ENCODE data around the gene MYOZ3. TPM values are rescaled to one million over a fixed set of nuclear protein-coding genes. Genes with fewer than 3 reads are reported as not detected.

The MYOZ3 gene
- total and polyA plus RNA-seq, 2 donors (not counting 1 experiment from before 2014, with no cell fraction given) = 0.04 TPM; not detected in 1

DNA sequence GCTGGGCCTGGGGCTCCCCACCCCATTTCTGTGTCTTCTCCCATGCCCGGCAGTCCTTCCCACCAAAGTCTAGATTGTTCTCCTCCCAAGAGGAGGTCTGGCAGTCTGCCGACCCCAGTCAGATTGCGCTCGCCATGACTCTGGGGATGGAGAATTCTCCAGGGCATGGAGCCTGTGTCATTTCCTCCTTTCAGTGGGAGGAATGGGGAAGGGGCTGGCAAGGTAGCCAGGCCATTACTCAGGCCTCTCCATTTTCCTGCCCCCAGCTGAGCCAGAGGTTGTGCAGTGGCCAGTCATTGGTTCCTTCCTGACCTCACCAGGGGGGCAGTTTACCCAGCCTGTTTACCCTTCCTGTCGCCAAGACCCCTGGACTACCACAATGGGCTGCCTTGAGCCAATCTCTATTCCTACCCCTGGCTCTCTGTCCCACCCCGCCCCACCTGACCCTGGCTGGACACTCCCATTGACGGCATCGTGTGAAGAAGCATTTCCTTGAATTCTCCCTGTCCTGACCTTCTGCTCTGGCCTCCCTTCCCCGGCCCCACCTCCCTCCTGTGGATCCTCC lies 20.0 kb upstream of the MYOZ3 start:
- ChIA-PET CTCF (no interaction called here), POLR2A (no interaction called here)
- no peak overlapping the region for H3K27ac Mint-ChIP-seq
- H3K9me3 Mint-ChIP-seq (ENCODE audit: insufficient read depth) = no peaks in the 10 kb centered on the region
- Histone ChIP-seq H4K20me1 (ENCODE audit: control insufficient read depth, insufficient read depth, low read length, poor library complexity, severe bottlenecking) (peaks cover 17% of the 10 kb centered on the region), H3K79me2 (ENCODE audit: control insufficient read depth, insufficient read depth, low read length) (no peaks in the 10 kb centered on the region), H2AFZ (ENCODE audit: insufficient read depth, low read depth, low read length, poor library complexity, severe bottlenecking) (no peak overlapping the region), H3K36me3 (replicated peaks in 1 of 2; ENCODE audit: control extremely low read depth in 1 of 2, control insufficient read depth in 1 of 2, extremely low read depth in 1 of 2, insufficient read depth in 2 of 2, low read length in 1 of 2) (peaks cover 0 to 5% of the 10 kb centered on the region in 2 experiments), H3K27ac (ENCODE audit: low read length in 2 of 2) (no peak overlapping the region), H3K4me3 (ENCODE audit: control extremely low read depth in 1 of 5, extremely low read depth in 1 of 5, insufficient read depth in 1 of 5, low read depth in 2 of 5, low read length in 4 of 5) (no peak overlapping the region), H3K9me3 (ENCODE audit: control extremely low read depth in 1 of 3, control insufficient read depth in 2 of 3, insufficient read depth in 1 of 3, low read length in 2 of 3) (no peaks in the 10 kb centered on the region), H3K4me1 (ENCODE audit: control insufficient read depth in 2 of 2, insufficient read depth in 2 of 2, low read length in 2 of 2) (no peaks in the 10 kb centered on the region), H3K4me2 (replicated peaks; ENCODE audit: low read depth, low read length, poor library complexity, severe bottlenecking) (no peak overlapping the region), H3K9ac (ENCODE audit: low read length) (no peak overlapping the region), H3K27me3 (replicated peaks in 1 of 4; ENCODE audit: control extremely low read depth in 1 of 4, control insufficient read depth in 3 of 4, insufficient read depth in 4 of 4, low read length in 3 of 4) (no peaks in the 10 kb centered on the region)
- no peak overlapping the region for H3K4me3 Mint-ChIP-seq
- H3K27me3 Mint-ChIP-seq = peaks cover 2% of the 10 kb centered on the region
- TF ChIP-seq, protein P1, sequence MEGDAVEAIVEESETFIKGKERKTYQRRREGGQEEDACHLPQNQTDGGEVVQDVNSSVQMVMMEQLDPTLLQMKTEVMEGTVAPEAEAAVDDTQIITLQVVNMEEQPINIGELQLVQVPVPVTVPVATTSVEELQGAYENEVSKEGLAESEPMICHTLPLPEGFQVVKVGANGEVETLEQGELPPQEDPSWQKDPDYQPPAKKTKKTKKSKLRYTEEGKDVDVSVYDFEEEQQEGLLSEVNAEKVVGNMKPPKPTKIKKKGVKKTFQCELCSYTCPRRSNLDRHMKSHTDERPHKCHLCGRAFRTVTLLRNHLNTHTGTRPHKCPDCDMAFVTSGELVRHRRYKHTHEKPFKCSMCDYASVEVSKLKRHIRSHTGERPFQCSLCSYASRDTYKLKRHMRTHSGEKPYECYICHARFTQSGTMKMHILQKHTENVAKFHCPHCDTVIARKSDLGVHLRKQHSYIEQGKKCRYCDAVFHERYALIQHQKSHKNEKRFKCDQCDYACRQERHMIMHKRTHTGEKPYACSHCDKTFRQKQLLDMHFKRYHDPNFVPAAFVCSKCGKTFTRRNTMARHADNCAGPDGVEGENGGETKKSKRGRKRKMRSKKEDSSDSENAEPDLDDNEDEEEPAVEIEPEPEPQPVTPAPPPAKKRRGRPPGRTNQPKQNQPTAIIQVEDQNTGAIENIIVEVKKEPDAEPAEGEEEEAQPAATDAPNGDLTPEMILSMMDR (IDR thresholded peaks at IDR 0.05) = no peak
- no peak for TF ChIP-seq EZH2 (IDR thresholded peaks at IDR 0.05; ENCODE audit: borderline replicate concordance, insufficient read depth, low read depth, low read length, poor library complexity, severe bottlenecking)
- peaks cover 7% of the 10 kb centered on the region for H3K4me1 Mint-ChIP-seq
- WGBS (ENCODE audit: insufficient coverage) = 90% methylated on average over 7 of the region's 9 CpGs
- DNase-seq (no peak), ATAC-seq (ENCODE audit: low read depth) (no peak)
- intact Hi-C loops (cut with micrococcal nuclease) = no loop called here

DNA sequence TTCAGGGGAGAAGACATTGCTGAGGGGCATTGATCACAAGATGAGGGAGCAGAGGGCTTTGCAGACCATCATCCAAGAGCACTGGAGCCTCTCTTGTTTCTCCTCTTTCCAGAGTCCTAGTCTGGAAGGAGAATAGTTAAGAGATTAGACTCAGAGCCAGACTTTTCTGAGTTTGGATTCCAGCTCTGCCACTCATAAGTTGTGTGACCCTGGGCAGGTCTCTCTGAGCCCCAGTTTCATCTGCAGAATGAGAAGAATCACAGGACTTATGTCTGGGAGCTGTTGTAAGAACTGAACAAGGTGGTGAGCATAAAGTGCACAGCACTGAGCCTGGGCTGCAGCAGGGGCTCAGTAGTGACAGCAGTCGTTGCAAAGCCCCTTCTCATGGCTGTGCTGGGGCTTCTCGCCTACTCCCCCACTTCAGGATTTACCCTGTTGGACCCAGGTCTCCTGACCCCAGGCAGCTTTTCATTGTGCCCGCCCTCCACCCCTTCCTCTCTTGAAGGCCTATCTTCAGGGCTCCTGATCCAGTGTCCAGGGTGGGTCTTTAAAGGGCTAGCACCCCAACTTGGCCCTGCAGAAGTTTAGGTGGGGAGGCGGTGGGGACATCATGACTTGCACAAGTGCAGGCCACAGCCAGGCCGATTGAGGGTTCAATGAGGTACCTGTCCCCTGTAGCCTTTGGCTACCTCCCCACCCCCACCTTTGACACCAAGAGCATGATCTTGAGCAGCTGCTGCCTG lies 19.1 kb upstream of the MYOZ3 start:
- ChIA-PET POLR2A (no interaction called here), CTCF (interaction anchor here (1.6 kb wide), 1 partner anchor 9 kb away, joined by 5 read pairs; no protein-coding TSS in a partner anchor)
- no peak overlapping the region for H3K27ac Mint-ChIP-seq
- H3K4me3 Mint-ChIP-seq = no peak overlapping the region
- no peak overlapping the region for H3K4me3 ChIP-seq (ENCODE audit: control extremely low read depth in 1 of 5, extremely low read depth in 1 of 5, insufficient read depth in 1 of 5, low read depth in 2 of 5, low read length in 4 of 5)
- no peaks in the 10 kb centered on the region for H3K4me1 ChIP-seq (ENCODE audit: control insufficient read depth in 2 of 2, insufficient read depth in 2 of 2, low read length in 2 of 2)
- no peaks in the 10 kb centered on the region for H3K79me2 ChIP-seq (ENCODE audit: control insufficient read depth, insufficient read depth, low read length)
- H2AFZ ChIP-seq (ENCODE audit: insufficient read depth, low read depth, low read length, poor library complexity, severe bottlenecking) = no peak overlapping the region
- no peaks in the 10 kb centered on the region for H3K27me3 ChIP-seq (replicated peaks in 1 of 4; ENCODE audit: control extremely low read depth in 1 of 4, control insufficient read depth in 3 of 4, insufficient read depth in 4 of 4, low read length in 3 of 4)
- DNase-seq = no peak
- 97% methylated on average over 2 of the region's 5 CpGs for WGBS (ENCODE audit: insufficient coverage)
- H3K36me3 ChIP-seq (replicated peaks in 1 of 2; ENCODE audit: control extremely low read depth in 1 of 2, control insufficient read depth in 1 of 2, extremely low read depth in 1 of 2, insufficient read depth in 2 of 2, low read length in 1 of 2) = peaks cover 0 to 5% of the 10 kb centered on the region in 2 experiments
- no peak overlapping the region for H3K9ac ChIP-seq (ENCODE audit: low read length)
- H4K20me1 ChIP-seq (ENCODE audit: control insufficient read depth, insufficient read depth, low read length, poor library complexity, severe bottlenecking) = peaks cover 17% of the 10 kb centered on the region
- no peak for ATAC-seq (ENCODE audit: low read depth)
- H3K4me1 Mint-ChIP-seq = peaks cover 5% of the 10 kb centered on the region
- TF ChIP-seq, protein P1 (IDR thresholded peaks at IDR 0.05) = no peak
- TF ChIP-seq EZH2 (IDR thresholded peaks at IDR 0.05; ENCODE audit: borderline replicate concordance, insufficient read depth, low read depth, low read length, poor library complexity, severe bottlenecking) = no peak
- peaks cover under 1% of the 10 kb centered on the region for H3K27me3 Mint-ChIP-seq
- intact Hi-C loops (cut with micrococcal nuclease) = no loop called here
- H3K4me2 ChIP-seq (replicated peaks; ENCODE audit: low read depth, low read length, poor library complexity, severe bottlenecking) = no peak overlapping the region
- H3K27ac ChIP-seq (ENCODE audit: low read length in 2 of 2) = no peak overlapping the region
- H3K9me3 ChIP-seq (ENCODE audit: control extremely low read depth in 1 of 3, control insufficient read depth in 2 of 3, insufficient read depth in 1 of 3, low read length in 2 of 3) = no peaks in the 10 kb centered on the region
- no peaks in the 10 kb centered on the region for H3K9me3 Mint-ChIP-seq (ENCODE audit: insufficient read depth)

All from B cell (primary cell).